ENCODE measurements around the gene SYT8.

SYT8 gene

GRCh38 chr11:1842149-1843097 lies 7.6 kb downstream of the SYT8 start:
- H3K27ac ChIP-seq, result peak overlapping the region; percentile 100
- H3K4me1 ChIP-seq (ENCODE audit: control insufficient read depth in 1 of 2, insufficient read depth in 1 of 2, low read depth in 1 of 2, low read length in 1 of 2), result peaks cover 97 to 100% of the 10 kb centered on the region in 2 experiments
- no peak overlapping the region for H3K4me3 ChIP-seq (ENCODE audit: low read depth in 1 of 2, low read length in 1 of 2)
- H3K9me3 ChIP-seq, result no peaks in the 10 kb centered on the region
- H3K27me3 ChIP-seq, result no peaks in the 10 kb centered on the region
- no peaks in the 10 kb centered on the region for H3K36me3 ChIP-seq
- no peak for TF ChIP-seq CTCF (IDR thresholded peaks at IDR 0.05)

- Histone ChIP-seq H3K4me3 (ENCODE audit: low read depth in 1 of 2, low read length in 1 of 2) (peak overlapping the region in 1 of 2 experiments; percentile 55), H3K4me1 (ENCODE audit: control insufficient read depth in 1 of 2, insufficient read depth in 1 of 2, low read depth in 1 of 2, low read length in 1 of 2) (peaks cover 98 to 100% of the 10 kb centered on the region in 2 experiments), H3K27ac (peak overlapping the region; percentile 100), H3K36me3 (no peaks in the 10 kb centered on the region), H3K9me3 (no peaks in the 10 kb centered on the region), H3K27me3 (no peaks in the 10 kb centered on the region)
- no peak for TF ChIP-seq CTCF (IDR thresholded peaks at IDR 0.05)
Measured at GRCh38 chr11:1843098-1843473, 8.3 kb downstream of the SYT8 start.

- no peaks in the 10 kb centered on the region for H3K27me3 ChIP-seq
- H3K4me3 ChIP-seq (ENCODE audit: low read depth in 1 of 2, low read length in 1 of 2), result peak overlapping the region; percentile 52 to 55
- peak overlapping the region; percentile 100 for H3K27ac ChIP-seq
- no peak for TF ChIP-seq CTCF (IDR thresholded peaks at IDR 0.05)
- no peaks in the 10 kb centered on the region for H3K9me3 ChIP-seq
- H3K36me3 ChIP-seq, result no peaks in the 10 kb centered on the region
- H3K4me1 ChIP-seq (ENCODE audit: control insufficient read depth in 1 of 2, insufficient read depth in 1 of 2, low read depth in 1 of 2, low read length in 1 of 2), result peaks cover 98 to 100% of the 10 kb centered on the region in 2 experiments
Measured at GRCh38 chr11:1843796-1844195, 9.0 kb downstream of the SYT8 start.

- Histone ChIP-seq H3K4me3 (ENCODE audit: low read depth in 1 of 2, low read length in 1 of 2) (peak overlapping the region; percentile 52 to 55), H3K27ac (peak overlapping the region; percentile 100), H3K27me3 (no peaks in the 10 kb centered on the region), H3K36me3 (no peaks in the 10 kb centered on the region), H3K9me3 (no peaks in the 10 kb centered on the region), H3K4me1 (ENCODE audit: control insufficient read depth in 1 of 2, insufficient read depth in 1 of 2, low read depth in 1 of 2, low read length in 1 of 2) (peaks cover 99 to 100% of the 10 kb centered on the region in 2 experiments)
- TF ChIP-seq CTCF (IDR thresholded peaks at IDR 0.05), result peak; percentile 43
Measured at GRCh38 chr11:1844221-1845094, 9.7 kb downstream of the SYT8 start.

- Histone ChIP-seq H3K36me3 (no peaks in the 10 kb centered on the region), H3K27me3 (no peaks in the 10 kb centered on the region), H3K4me1 (ENCODE audit: control insufficient read depth in 1 of 2, insufficient read depth in 1 of 2, low read depth in 1 of 2, low read length in 1 of 2) (peaks cover 99 to 100% of the 10 kb centered on the region in 2 experiments), H3K4me3 (ENCODE audit: low read depth in 1 of 2, low read length in 1 of 2) (peak overlapping the region; percentile 52 to 55), H3K27ac (peak overlapping the region; percentile 100), H3K9me3 (no peaks in the 10 kb centered on the region)
- no peak for TF ChIP-seq CTCF (IDR thresholded peaks at IDR 0.05)
Measured at GRCh38 chr11:1845095-1845429, 10.3 kb downstream of the SYT8 start.
